Measurements from ENCODE around the gene TRIM37. TPM values are rescaled to one million over a fixed set of nuclear protein-coding genes. Genes with fewer than 3 reads are reported as not detected.

The TRIM37 gene, protein sequence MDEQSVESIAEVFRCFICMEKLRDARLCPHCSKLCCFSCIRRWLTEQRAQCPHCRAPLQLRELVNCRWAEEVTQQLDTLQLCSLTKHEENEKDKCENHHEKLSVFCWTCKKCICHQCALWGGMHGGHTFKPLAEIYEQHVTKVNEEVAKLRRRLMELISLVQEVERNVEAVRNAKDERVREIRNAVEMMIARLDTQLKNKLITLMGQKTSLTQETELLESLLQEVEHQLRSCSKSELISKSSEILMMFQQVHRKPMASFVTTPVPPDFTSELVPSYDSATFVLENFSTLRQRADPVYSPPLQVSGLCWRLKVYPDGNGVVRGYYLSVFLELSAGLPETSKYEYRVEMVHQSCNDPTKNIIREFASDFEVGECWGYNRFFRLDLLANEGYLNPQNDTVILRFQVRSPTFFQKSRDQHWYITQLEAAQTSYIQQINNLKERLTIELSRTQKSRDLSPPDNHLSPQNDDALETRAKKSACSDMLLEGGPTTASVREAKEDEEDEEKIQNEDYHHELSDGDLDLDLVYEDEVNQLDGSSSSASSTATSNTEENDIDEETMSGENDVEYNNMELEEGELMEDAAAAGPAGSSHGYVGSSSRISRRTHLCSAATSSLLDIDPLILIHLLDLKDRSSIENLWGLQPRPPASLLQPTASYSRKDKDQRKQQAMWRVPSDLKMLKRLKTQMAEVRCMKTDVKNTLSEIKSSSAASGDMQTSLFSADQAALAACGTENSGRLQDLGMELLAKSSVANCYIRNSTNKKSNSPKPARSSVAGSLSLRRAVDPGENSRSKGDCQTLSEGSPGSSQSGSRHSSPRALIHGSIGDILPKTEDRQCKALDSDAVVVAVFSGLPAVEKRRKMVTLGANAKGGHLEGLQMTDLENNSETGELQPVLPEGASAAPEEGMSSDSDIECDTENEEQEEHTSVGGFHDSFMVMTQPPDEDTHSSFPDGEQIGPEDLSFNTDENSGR
- 10 to 100 TPM; 25.6 to 27.0 (median 26.2) TPM for total RNA-seq

DNA sequence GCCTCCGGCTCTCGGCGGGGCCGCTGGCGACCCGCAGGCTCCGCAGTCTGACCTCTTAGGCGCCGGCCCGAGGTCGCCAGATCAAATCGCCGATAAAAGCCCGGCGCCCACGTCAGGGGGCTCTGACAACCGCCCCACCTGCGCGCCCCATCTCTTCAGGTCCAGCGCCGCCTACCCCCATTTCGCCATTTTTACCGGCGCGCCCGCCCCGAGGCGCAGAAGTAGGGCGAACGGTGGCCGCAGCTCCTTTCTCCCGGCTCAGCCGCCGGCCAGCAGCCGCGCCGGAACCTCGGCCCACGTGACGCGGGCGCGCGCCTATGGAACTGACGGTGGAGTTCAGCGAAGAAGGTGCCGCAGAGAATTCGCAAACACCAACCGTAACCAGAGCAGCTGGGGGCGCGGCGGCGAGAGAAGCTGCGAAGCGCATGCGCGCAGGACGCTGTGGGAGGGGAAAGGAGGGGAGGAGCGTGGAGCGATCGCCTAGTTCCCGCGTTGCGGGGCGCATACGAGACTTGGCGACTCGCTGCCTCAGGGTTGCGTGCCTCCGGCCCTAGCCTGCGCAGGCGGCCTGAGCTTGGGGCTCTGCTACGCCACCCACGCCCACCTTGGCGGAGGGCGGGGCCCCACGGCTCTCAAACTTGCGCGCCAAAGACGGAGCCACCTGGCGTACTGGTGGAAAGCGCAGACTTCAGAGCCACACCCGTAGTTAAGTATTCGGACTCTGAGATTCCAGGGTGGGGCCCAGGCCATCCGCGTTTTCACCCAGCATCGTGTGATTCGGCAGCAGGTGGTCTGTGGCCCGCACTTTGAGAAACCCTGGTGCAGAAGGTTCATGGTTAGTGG, at the start of gene TRIM37:
TRIM37 (minus strand) TSS at position 418 of the 843 bp plus-strand sequence. CDS start 419 bp downstream, outside the sequence.
- H3K4me1 Mint-ChIP-seq (ENCODE audit: low read depth) = peaks cover 34% of the 10 kb centered on the region
- DNase-seq (peak; percentile 98), ATAC-seq (peak; percentile 97 to 98)
- peaks cover 14% of the 10 kb centered on the region for H3K36me3 Mint-ChIP-seq (ENCODE audit: insufficient read depth)
- H3K27me3 Mint-ChIP-seq (ENCODE audit: low read depth) = no peaks in the 10 kb centered on the region
- H3K4me3 Mint-ChIP-seq = peak within 1 kb of the TSS; percentile 97
- no peaks in the 10 kb centered on the region for H3K9me3 Mint-ChIP-seq

DNA sequence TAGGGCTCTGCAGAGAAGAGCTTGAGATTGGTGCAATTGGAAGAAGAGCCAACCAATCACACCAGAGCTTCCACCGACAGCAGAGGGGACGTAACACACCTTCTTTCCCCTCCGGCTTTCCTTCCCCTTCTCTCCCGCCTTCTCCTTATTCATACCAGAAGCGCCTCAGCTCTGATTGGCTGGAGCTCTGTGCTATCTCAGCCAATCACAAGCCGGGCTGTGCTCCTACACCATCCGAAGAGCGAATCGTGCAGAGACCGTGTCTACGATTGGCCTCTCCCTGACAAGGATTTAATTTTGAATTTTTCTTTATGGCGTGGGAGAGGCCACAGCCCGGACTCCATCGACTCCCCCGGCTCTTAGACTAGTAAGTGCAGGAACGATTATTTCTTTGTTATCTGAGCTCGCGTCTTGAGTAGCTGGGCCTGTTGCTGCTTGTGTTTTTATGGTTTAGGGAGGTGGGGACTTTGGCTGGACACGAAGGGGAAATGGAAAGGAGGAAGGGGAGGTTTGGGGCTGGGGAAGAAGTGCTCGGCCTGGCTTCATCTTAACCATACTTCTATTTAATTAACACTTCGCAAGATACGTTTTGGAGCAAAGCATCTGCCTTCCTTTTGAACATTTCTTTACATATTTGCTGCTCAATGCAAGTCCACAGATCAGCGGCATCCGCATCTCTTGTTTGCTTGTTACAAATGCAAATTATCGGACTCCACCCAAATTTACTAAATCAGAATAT, 48.9 kb upstream of the TRIM37 start, which contains the start of gene PRR11:
PRR11 (plus strand) TSS at position 308 of the 739 bp plus-strand sequence. CDS start 14,007 bp downstream, outside the sequence.
- Mint-ChIP-seq H3K27me3 (ENCODE audit: low read depth) (no peaks in the 10 kb centered on the region), H3K36me3 (ENCODE audit: insufficient read depth) (no peaks in the 10 kb centered on the region), H3K9me3 (no peaks in the 10 kb centered on the region), H3K4me1 (ENCODE audit: low read depth) (peaks cover 43% of the 10 kb centered on the region), H3K4me3 (no peak within 1 kb of the TSS)
- DNase-seq (peak; percentile 86), ATAC-seq (peak; percentile 93)

DNA sequence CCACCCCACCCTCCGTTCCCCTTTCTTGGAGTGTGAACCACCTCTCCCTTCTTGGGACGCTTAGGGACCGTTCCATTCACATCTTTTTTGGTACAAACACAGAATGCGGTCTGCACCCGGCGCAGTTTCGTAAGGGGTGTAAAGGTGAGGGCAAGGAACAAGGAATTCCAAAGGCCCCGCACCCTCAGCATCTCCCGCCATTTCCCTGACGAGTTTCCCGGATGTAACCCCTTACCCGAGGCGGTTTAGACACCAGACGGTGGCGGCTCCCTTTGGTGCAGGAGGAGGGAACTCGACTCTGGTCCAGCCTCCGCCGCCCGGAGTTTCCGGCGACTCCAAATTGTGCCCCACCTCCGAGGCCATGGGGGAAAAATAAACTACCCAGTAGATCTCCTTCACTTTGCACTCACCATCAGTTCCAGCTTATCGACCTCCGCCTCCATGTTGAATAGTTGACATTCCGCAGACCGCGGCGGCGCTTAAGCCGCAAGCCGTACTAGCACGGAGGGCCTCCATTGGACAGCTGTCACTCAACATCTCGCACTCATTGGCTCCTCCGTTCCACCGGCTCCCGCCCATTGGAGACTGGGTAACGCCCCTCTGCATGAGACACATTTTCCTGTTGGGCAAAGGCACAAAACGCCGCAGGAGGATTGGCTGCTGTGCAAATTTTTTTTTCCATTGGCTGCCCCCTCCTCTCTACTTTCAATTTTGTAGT, 48.2 kb upstream of the TRIM37 start, which contains the start of gene SKA2:
SKA2 (minus strand) TSS at position 466 of the 718 bp plus-strand sequence; CDS start at position 443, 23 bp downstream.
- peak; percentile 86 to 87 for ATAC-seq
- peak; percentile 95 for DNase-seq
- H3K27me3 Mint-ChIP-seq (ENCODE audit: low read depth) = no peaks in the 10 kb centered on the region

DNA sequence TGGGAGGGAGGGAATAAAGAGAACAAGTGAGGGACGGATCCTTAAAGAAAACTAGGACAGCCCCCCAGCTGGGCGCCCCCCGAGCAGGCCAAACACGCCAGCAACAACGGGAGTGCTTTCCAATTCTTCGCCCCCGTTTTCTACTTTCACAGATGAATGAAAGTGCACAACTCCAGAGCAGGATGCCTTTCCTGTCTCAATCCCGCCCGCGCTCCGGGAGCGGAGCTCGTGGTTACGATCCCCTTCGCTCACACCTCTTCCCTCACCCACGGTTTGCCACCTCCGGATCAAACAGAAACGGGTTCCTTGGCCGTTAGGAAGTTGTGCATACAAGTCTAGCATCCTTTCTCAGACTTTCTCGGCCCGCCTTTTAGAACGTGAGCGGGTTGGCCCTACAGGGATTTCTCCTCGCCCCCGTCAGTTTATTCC, 47.6 kb upstream of the TRIM37 start:
- no peak for DNase-seq
- Mint-ChIP-seq H3K9me3 (no peaks in the 10 kb centered on the region), H3K27me3 (ENCODE audit: low read depth) (no peaks in the 10 kb centered on the region), H3K4me3 (no peak overlapping the region), H3K36me3 (ENCODE audit: insufficient read depth) (no peaks in the 10 kb centered on the region), H3K4me1 (ENCODE audit: low read depth) (peaks cover 45% of the 10 kb centered on the region)
- no peak for ATAC-seq

More for the DNA sequence above, 48.2 kb upstream of the TRIM37 start, which contains the start of gene SKA2:
- no peaks in the 10 kb centered on the region for H3K36me3 Mint-ChIP-seq (ENCODE audit: insufficient read depth)
- H3K4me3 Mint-ChIP-seq = no peak within 1 kb of the TSS
- no peaks in the 10 kb centered on the region for H3K9me3 Mint-ChIP-seq
- peaks cover 46% of the 10 kb centered on the region for H3K4me1 Mint-ChIP-seq (ENCODE audit: low read depth)

DNA sequence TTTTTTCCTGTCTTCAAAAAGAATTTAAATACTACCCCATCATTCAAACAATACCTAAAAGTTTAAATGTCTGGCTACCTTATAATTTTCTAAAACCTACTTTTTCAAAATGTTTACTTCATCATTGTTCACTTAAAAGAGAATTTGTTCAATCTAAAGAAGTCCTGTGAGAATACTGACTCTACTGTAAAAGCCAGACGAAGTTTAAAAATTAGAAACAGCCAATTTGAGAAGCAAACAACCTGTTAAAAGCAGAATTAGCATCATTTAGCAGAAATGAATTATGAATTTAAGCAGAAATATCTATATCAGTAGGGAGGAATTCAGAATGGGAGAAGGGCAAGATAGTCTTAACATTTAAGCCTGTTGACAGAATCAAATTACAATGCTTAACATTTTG, 46.2 kb upstream of the TRIM37 start:
- Mint-ChIP-seq H3K9me3 (no peaks in the 10 kb centered on the region), H3K4me1 (ENCODE audit: low read depth) (peaks cover 45% of the 10 kb centered on the region), H3K27me3 (ENCODE audit: low read depth) (no peaks in the 10 kb centered on the region), H3K36me3 (ENCODE audit: insufficient read depth) (no peaks in the 10 kb centered on the region), H3K4me3 (no peak overlapping the region)
- no peak for ATAC-seq
- no peak for DNase-seq

DNA sequence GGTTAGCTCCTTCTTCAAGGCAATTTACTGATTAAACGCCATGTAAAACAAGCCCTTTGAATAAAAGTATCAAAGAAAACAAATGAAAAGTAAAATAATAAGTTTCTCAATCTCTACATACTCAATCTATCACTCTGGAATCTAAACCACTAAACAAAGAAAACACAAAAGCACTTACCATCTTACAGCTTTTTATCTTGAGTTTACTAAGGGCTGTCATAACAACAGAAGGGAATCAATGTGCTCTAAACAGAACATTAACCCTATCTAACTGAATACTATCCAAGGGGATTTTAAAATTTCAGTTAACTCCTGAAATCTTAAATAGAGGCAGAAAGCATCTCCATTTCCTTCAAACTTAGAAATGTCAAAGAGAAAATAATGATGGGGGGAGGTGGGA, 44.9 kb upstream of the TRIM37 start:
- ATAC-seq (no peak), DNase-seq (no peak)
- Mint-ChIP-seq H3K4me3 (peak overlapping the region; percentile 7), H3K9me3 (no peaks in the 10 kb centered on the region), H3K4me1 (ENCODE audit: low read depth) (peaks cover 44% of the 10 kb centered on the region), H3K36me3 (ENCODE audit: insufficient read depth) (no peaks in the 10 kb centered on the region), H3K27me3 (ENCODE audit: low read depth) (no peaks in the 10 kb centered on the region)

DNA sequence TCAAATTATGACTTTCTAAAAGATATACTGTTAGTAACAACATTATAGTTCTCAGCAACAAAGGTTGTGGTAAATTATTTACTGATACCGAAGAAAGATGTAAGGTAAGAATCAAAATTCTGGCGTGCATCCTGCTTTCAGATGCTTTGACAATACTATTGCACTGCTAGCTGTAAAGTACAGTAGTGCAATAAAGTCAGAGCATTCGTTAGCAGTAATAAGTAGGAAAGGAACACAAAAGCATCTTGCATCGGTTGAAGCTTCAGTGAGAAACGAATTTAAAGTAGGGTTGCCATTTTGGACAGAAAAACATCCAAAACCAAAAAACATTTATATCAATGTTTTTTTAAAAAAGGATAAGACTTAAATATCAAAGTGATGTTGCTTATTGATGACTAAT, 44.3 kb upstream of the TRIM37 start:
- Mint-ChIP-seq H3K27me3 (ENCODE audit: low read depth) (no peaks in the 10 kb centered on the region), H3K36me3 (ENCODE audit: insufficient read depth) (no peaks in the 10 kb centered on the region), H3K4me1 (ENCODE audit: low read depth) (peaks cover 43% of the 10 kb centered on the region), H3K9me3 (no peaks in the 10 kb centered on the region), H3K4me3 (no peak overlapping the region)
- DNase-seq (no peak), ATAC-seq (no peak)

DNA sequence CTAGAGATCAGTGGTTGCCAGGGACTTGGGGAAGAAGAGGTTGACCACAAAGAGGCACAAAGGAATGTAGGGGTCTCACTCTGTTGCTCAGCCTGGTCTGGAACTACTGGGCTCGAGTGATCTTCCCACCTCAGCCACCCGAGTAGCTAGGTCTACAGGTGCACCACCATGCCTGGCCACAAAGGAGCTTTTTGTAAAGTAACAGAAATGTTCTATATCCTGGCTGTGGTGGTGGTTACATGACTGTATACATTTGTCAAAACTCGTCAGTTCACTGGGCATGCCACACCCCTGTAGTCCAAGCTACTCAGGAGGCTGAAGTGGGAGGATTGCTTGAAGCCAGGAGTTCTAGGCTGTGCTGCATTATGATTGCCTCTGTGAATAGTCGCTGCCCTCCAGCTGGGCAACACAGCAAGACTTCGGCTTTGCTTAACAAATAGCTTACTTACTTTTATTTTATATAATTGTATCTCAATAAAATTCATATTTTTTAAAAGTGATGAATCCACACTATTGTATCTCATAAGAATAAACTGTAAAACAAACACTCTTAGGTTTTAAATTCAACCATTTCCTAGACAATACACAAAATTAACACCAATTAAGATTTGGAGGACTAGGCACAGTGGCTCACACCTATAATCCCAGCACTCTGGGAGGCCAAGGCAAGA, 43.3 kb upstream of the TRIM37 start:
- Mint-ChIP-seq H3K9me3 (no peaks in the 10 kb centered on the region), H3K27me3 (ENCODE audit: low read depth) (no peaks in the 10 kb centered on the region), H3K36me3 (ENCODE audit: insufficient read depth) (peaks cover 4% of the 10 kb centered on the region), H3K4me3 (no peak overlapping the region), H3K4me1 (ENCODE audit: low read depth) (peaks cover 48% of the 10 kb centered on the region)
- DNase-seq = no peak
- no peak for ATAC-seq

DNA sequence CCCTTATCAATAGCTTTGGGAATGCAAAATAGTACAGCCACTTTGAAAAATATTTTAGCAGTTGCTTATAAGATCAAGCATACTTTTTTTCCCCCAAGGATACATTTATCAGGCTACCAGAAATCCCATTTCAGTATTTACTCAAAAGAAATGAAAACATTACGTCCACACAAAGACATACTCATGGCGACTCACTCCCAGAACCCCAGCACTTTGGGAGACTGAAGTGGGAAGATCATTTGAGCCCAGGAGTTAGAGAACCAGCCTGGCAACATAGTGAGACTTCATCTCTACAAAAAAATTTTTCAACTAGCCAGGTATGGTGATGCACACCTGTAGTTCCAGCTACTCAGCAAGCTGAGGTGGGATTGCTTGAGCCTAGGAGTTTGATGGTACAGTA, 42.4 kb upstream of the TRIM37 start:
- peaks cover 44% of the 10 kb centered on the region for H3K4me1 Mint-ChIP-seq (ENCODE audit: low read depth)

DNA sequence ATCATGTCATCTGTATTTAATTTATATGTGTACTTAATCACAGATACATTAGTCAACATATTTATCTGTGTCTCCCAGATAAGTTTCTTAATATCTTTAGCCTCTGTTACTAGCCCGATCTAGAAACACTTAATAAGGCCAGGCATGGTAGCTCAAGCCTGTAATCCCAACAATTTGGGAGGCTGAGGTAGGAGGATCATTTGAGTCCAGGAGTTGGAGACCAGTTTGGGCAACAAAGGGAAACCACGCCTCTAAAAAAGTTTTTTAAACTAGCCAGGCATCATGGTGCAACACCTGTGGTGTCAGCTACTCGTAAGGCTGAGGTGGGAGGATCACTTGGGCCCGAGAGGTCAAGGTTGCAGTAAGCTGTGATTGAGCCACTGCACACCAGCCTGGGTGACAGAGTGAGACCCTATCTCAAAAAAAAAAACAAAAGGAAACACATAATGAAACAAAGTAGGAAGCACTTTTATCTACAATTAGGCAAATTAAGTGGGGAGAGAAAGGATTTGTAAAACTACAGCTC, 39.0 kb upstream of the TRIM37 start:
- peaks cover 10% of the 10 kb centered on the region for H3K36me3 Mint-ChIP-seq (ENCODE audit: insufficient read depth)

More for the DNA sequence above, 42.4 kb upstream of the TRIM37 start:
- Mint-ChIP-seq H3K9me3 (no peaks in the 10 kb centered on the region), H3K27me3 (ENCODE audit: low read depth) (no peaks in the 10 kb centered on the region), H3K4me3 (no peak overlapping the region), H3K36me3 (ENCODE audit: insufficient read depth) (peaks cover 9% of the 10 kb centered on the region)
- DNase-seq (no peak), ATAC-seq (no peak)

DNA sequence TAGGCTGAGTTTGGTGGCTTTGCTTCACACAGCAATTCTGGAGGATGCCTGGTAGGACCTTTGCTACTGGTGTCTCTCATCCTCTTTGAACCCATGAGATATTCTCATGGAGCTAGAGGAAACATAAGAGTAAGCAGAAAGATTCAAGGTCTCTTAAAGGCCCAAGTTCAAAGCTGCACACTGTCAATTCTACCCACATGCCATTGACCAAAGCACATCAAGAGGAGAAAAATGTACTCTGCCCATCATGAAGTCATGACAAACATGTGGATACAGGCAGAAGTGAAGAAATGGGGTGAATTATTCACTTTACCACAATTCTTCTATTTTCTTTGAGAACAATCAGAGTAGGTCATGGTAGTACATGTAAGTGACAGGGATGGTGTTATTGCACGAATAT, 35.2 kb upstream of the TRIM37 start:
- peaks cover 5% of the 10 kb centered on the region for H3K4me1 Mint-ChIP-seq (ENCODE audit: low read depth)
- no peak for DNase-seq
- H3K36me3 Mint-ChIP-seq (ENCODE audit: insufficient read depth) = peaks cover 10% of the 10 kb centered on the region
- H3K9me3 Mint-ChIP-seq = no peaks in the 10 kb centered on the region
- H3K27me3 Mint-ChIP-seq (ENCODE audit: low read depth) = no peaks in the 10 kb centered on the region
- no peak overlapping the region for H3K4me3 Mint-ChIP-seq
- ATAC-seq = no peak

More for the DNA sequence above, 39.0 kb upstream of the TRIM37 start:
- ATAC-seq (no peak), DNase-seq (no peak)
- Mint-ChIP-seq H3K4me1 (ENCODE audit: low read depth) (peaks cover 19% of the 10 kb centered on the region), H3K4me3 (no peak overlapping the region), H3K27me3 (ENCODE audit: low read depth) (no peaks in the 10 kb centered on the region), H3K9me3 (no peaks in the 10 kb centered on the region)

DNA sequence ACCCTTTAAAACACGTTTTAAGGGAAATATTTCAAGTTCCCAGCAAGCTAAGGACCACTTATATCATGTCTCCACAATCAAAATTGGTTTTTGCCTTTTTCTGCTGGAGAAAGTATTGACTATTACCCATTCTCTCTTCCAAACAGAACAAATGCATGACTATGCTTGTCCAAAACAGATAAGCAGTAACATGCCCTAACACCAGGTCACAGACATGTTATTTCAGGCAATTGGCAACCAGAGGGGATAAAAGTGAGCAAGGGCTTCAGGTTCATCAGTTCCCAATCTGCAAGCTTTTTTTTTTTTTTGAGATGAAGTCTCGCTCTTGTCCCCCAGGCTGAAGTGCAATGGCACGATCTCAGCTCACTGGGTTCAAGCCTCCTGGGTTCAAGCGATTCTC, 33.3 kb upstream of the TRIM37 start:
- no peaks in the 10 kb centered on the region for H3K9me3 Mint-ChIP-seq
- DNase-seq (no peak), ATAC-seq (no peak)
- H3K4me3 Mint-ChIP-seq = no peak overlapping the region
- H3K36me3 Mint-ChIP-seq (ENCODE audit: insufficient read depth) = peaks cover 7% of the 10 kb centered on the region
- no peaks in the 10 kb centered on the region for H3K4me1 Mint-ChIP-seq (ENCODE audit: low read depth)
- H3K27me3 Mint-ChIP-seq (ENCODE audit: low read depth) = no peaks in the 10 kb centered on the region

All from activated T-cell treated with anti-CD3 and anti-CD28 coated beads, Interleukin-2, amount 50 U/mL, for 4 hours (primary cell).